Thyroid gland (tissue), 4 donors: ENCODE results near the gene HTR3D.

Experiments used
- POLR2A ChIP-seq, 2 donors: fragments of 450-650 bp; IDR thresholded peaks; one replicate each; pipeline ENCODE4 v1.6.1; 2017; ENCODE audit warnings: antibody characterized with exemption in 2 of 2, mild to moderate bottlenecking in 2 of 2, moderate library complexity in 1 of 2
- TF ChIP-seq, protein P1 (sequence below), 6 experiments: fragments of 200-600 bp in 3 of 6; fragments of 450-650 bp in 3 of 6; sonication (generic) in 3 of 6; IDR thresholded peaks; one replicate each; pipeline ENCODE4 v1.5.1; 2016 to 2019; ENCODE audit warnings: antibody characterized with exemption in 6 of 6, mild to moderate bottlenecking in 2 of 6, inconsistent platforms in 1 of 6, moderate library complexity in 1 of 6

DNA sequence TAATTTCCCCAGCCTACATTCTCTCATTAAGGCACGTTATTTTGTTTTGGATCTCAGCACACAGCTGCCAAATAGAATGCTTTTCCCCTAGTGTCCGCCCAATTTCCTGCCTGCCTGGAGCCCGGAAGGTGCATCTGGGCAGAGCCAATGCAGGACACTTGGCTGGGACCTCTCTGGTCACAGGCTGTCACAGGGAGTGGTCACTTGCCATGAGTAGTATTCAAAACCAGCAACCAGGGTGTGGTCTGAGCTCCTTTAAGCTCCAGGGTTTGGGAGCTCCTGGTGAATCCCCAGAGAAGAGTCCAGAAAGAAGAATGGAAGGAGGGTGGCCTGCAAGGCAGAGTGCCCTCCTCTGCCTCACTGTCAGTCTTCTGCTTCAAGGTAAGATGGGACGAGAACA lies 21.2 kb downstream of the HTR3D start, which contains the start of gene HTR3C:
- TF ChIP-seq, protein P1, sequence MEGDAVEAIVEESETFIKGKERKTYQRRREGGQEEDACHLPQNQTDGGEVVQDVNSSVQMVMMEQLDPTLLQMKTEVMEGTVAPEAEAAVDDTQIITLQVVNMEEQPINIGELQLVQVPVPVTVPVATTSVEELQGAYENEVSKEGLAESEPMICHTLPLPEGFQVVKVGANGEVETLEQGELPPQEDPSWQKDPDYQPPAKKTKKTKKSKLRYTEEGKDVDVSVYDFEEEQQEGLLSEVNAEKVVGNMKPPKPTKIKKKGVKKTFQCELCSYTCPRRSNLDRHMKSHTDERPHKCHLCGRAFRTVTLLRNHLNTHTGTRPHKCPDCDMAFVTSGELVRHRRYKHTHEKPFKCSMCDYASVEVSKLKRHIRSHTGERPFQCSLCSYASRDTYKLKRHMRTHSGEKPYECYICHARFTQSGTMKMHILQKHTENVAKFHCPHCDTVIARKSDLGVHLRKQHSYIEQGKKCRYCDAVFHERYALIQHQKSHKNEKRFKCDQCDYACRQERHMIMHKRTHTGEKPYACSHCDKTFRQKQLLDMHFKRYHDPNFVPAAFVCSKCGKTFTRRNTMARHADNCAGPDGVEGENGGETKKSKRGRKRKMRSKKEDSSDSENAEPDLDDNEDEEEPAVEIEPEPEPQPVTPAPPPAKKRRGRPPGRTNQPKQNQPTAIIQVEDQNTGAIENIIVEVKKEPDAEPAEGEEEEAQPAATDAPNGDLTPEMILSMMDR (IDR thresholded peaks at IDR 0.05): no peak
- no peak for TF ChIP-seq POLR2A (IDR thresholded peaks at IDR 0.05)
